Lower leg skin (tissue), 3 donors: ENCODE measurements around the gene SLIT3.

Source experiments
- CTCF ChIP-seq, 3 donors: fragments of 450-650 bp; IDR thresholded peaks; one replicate each; pipeline ENCODE4 v1.5.1; 2016; ENCODE audit warnings: antibody characterized with exemption in 3 of 3, mild to moderate bottlenecking in 3 of 3, moderate library complexity in 2 of 3
- POLR2A ChIP-seq, 2 donors: fragments of 450-650 bp; IDR thresholded peaks; one replicate each; pipeline ENCODE4 v1.6.1; 2016 to 2017; ENCODE audit warnings: antibody characterized with exemption in 2 of 2, mild to moderate bottlenecking in 1 of 2, moderate library complexity in 1 of 2

GRCh38 chr5:169299191-169299662, 1.7 kb downstream of the SLIT3 start:
- no peak for TF ChIP-seq CTCF (IDR thresholded peaks at IDR 0.05)
- TF ChIP-seq POLR2A (IDR thresholded peaks at IDR 0.05), result no peak
